ENCODE results near the gene HDAC3.

Gene HDAC3

GRCh38 chr5:141641634-141642267 lies 5.1 kb upstream of the HDAC3 start:
- DNase-seq (ENCODE audit: insufficient read length) (no peak), FAIRE-seq (peak; percentile 84)
- no peak for TF ChIP-seq POLR2AphosphoS5 (IDR thresholded peaks at IDR 0.05; ENCODE audit: low read depth, low read length)
- no peak for TF ChIP-seq POLR2A (IDR thresholded peaks at IDR 0.05; ENCODE audit: low read depth, low read length)
- TF ChIP-seq TAF1 (IDR thresholded peaks at IDR 0.05; ENCODE audit: borderline replicate concordance, low read depth, low read length), result no peak

GRCh38 chr5:141640698-141641097 lies 4.0 kb upstream of the HDAC3 start:
- TF ChIP-seq POLR2AphosphoS5 (IDR thresholded peaks at IDR 0.05; ENCODE audit: low read depth, low read length), result no peak
- TF ChIP-seq TAF1 (IDR thresholded peaks at IDR 0.05; ENCODE audit: borderline replicate concordance, low read depth, low read length), result no peak
- TF ChIP-seq POLR2A (IDR thresholded peaks at IDR 0.05; ENCODE audit: low read depth, low read length), result no peak
- FAIRE-seq, result no peak
- no peak for DNase-seq (ENCODE audit: insufficient read length)

GRCh38 chr5:141640051-141640415 lies 3.4 kb upstream of the HDAC3 start:
- TF ChIP-seq POLR2A (IDR thresholded peaks at IDR 0.05; ENCODE audit: low read depth, low read length) (no peak), POLR2AphosphoS5 (IDR thresholded peaks at IDR 0.05; ENCODE audit: low read depth, low read length) (no peak), TAF1 (IDR thresholded peaks at IDR 0.05; ENCODE audit: borderline replicate concordance, low read depth, low read length) (no peak)
- FAIRE-seq, result no peak
- DNase-seq (ENCODE audit: insufficient read length), result no peak

- no peak for DNase-seq (ENCODE audit: insufficient read length)
- no peak for FAIRE-seq
- TF ChIP-seq POLR2A (IDR thresholded peaks at IDR 0.05; ENCODE audit: low read depth, low read length), result no peak
- no peak for TF ChIP-seq TAF1 (IDR thresholded peaks at IDR 0.05; ENCODE audit: borderline replicate concordance, low read depth, low read length)
- no peak; the same call in 1 of the 2 replicates for TF ChIP-seq POLR2AphosphoS5 (IDR thresholded peaks at IDR 0.05; ENCODE audit: low read depth, low read length)
Observed at GRCh38 chr5:141639357-141640050, 2.9 kb upstream of the HDAC3 start.

GRCh38 chr5:141638771-141639170 lies 2.1 kb upstream of the HDAC3 start:
- DNase-seq (ENCODE audit: insufficient read length) (no peak), FAIRE-seq (no peak)
- TF ChIP-seq POLR2AphosphoS5 (IDR thresholded peaks at IDR 0.05; ENCODE audit: low read depth, low read length) (no peak), POLR2A (IDR thresholded peaks at IDR 0.05; ENCODE audit: low read depth, low read length) (0 out of 2 replicates have a peak, but pooled peaks have one; percentile 13), TAF1 (IDR thresholded peaks at IDR 0.05; ENCODE audit: borderline replicate concordance, low read depth, low read length) (no peak)

DNA sequence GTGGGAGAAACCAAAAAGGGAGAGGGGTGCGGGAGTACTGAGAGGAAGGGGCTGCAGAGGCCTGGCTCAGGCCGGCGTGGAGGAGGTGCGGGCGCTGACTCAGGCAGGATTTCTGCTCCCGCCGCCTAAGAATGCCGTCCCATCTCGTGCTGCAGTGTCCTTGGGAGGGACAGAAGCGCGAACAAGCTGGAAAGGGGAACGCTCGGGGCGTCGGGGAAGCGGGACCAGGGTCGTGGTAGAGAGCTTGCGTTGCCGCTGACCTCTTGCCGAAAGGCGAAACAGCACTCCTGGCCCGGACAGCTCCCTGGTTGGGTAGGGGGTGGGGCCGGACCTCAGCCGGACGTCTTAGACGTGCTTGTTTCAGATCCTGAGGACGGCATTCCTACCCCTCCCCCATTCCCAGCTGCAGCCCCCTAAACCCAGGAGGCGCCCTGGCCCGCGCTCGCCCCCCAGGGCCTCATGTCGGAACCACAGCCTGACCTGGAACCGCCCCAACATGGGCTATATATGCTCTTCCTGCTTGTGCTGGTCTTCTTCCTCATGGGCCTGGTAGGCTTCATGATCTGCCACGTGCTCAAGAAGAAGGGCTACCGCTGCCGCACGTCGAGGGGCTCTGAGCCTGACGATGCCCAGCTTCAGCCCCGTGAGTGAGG lies 1.2 kb upstream of the HDAC3 start:
- DNase-seq (ENCODE audit: insufficient read length) (peak; percentile 62), FAIRE-seq (peak; percentile 58)
- TF ChIP-seq TAF1 (IDR thresholded peaks at IDR 0.05; ENCODE audit: borderline replicate concordance, low read depth, low read length) (no peak), POLR2A (IDR thresholded peaks at IDR 0.05; ENCODE audit: low read depth, low read length) (peak; percentile 19; the same call in 1 of the 2 replicates)

DNA sequence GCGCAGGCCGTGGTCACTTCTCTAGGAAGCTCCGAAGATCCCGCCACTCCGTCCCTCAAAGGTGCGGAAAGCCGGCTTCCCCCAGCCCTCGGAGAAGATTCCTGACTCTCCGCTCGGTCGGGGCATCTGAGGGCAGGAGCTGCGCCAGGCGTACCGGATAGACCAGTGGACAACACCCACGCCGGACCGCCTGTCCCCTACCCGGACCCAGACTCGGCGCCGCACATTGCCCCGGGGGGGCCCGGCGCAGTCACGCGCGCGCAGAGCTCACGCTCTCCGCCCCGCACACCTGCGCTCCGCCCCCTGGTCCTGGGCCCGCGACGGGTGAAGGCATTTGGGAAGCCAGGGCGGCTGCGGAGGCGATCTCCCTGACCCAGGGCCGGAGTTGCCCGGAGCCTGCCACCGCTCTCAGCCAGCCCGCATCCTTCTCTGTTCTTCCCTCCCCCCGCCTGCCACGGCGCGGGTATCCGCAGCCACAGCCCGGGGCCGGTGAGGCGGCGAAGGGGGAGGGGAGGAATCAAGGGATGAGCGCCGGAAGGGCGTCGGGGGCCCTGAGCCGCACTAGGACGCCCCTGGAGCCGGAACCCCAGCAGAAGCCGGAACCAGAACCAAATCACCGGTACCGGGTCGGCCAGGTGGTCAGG lies 596 bp upstream of the HDAC3 start:
- DNase-seq (ENCODE audit: insufficient read length), result no peak
- FAIRE-seq, result peak; percentile 51
- TF ChIP-seq POLR2A (IDR thresholded peaks at IDR 0.05; ENCODE audit: low read depth, low read length) (no peak), TAF1 (IDR thresholded peaks at IDR 0.05; ENCODE audit: borderline replicate concordance, low read depth, low read length) (no peak), POLR2AphosphoS5 (IDR thresholded peaks at IDR 0.05; ENCODE audit: low read depth, low read length) (no peak)

DNA sequence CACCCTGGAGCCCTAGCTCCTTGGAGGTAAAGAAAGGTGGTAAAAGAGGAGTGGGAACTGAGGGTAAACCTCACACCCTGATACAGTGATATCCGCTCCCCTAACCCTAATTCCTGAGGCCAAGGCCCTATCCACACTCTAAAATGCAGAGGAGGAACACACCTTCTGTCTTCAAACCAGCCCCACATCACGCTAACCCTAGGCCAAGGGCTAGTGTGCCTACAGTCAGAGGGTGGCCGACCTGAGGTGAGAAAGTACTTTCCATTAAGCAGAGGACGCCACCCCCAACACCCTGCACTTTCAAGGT lies 590 bp downstream of the HDAC3 start:
- TF ChIP-seq POLR2AphosphoS5 (IDR thresholded peaks at IDR 0.05; ENCODE audit: low read depth, low read length), result no peak
- no peak for TF ChIP-seq TAF1 (IDR thresholded peaks at IDR 0.05; ENCODE audit: borderline replicate concordance, low read depth, low read length)
- no peak for TF ChIP-seq POLR2A (IDR thresholded peaks at IDR 0.05; ENCODE audit: low read depth, low read length)
- FAIRE-seq, result no peak
- no peak for DNase-seq (ENCODE audit: insufficient read length)

GRCh38 chr5:141635646-141636045 lies 1.0 kb downstream of the HDAC3 start:
- FAIRE-seq (no peak), DNase-seq (ENCODE audit: insufficient read length) (no peak)
- TF ChIP-seq POLR2A (IDR thresholded peaks at IDR 0.05; ENCODE audit: low read depth, low read length), result no peak
- no peak for TF ChIP-seq POLR2AphosphoS5 (IDR thresholded peaks at IDR 0.05; ENCODE audit: low read depth, low read length)
- no peak for TF ChIP-seq TAF1 (IDR thresholded peaks at IDR 0.05; ENCODE audit: borderline replicate concordance, low read depth, low read length)

DNA sequence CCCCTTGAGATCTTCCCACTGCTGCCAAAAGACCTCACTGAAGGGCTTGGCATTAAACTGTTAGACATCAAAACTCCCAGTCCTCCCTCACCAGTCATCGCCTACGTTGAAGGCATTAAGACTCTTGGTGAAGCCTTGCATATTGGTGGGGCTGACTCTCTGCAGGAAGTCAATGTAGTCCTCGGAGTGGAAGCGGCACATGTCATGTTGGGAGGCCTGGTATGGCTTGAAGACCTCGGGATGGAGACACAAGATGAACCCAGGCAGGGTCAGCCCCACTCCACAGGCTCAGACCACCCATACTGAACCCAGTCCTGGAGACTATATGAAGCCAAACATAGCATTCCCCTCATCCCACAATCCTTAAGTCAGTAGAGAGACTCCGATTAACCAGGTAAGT lies 1.9 kb downstream of the HDAC3 start:
- DNase-seq (ENCODE audit: insufficient read length) (no peak), FAIRE-seq (no peak)
- TF ChIP-seq POLR2A (IDR thresholded peaks at IDR 0.05; ENCODE audit: low read depth, low read length), result no peak
- TF ChIP-seq POLR2AphosphoS5 (IDR thresholded peaks at IDR 0.05; ENCODE audit: low read depth, low read length), result no peak
- no peak for TF ChIP-seq TAF1 (IDR thresholded peaks at IDR 0.05; ENCODE audit: borderline replicate concordance, low read depth, low read length)

DNA sequence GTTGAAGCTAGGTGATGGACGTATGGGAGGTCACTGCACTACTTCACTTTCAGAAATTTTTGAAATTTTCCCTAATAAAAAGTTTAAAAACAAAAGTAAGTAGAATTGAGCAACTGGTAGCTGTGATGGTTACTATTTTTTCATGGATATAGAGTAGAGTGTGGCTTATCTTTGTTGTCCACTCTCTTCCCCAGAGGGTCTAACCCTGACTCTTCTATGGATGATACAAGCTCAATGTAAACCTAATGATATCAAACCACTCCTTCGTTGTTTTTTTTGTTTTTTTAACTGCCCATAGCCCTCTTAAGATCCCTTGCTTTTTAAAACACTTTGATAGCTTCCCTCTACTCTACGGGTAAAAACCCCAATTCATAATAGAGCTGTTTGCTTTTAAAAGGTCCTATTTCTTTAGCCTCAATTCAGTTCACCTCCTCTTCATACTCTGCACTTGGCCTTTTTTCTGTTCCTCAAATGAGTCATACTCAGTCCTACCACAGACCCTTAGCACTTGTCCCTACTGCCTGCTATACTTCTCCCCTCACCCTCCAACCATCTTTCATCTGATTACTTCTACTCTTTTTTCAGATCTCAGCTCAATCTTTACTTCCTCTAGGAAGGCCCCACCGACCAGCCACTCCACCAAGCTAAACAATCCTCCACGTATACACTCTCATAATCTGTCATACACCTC lies 2.6 kb downstream of the HDAC3 start:
- no peak for DNase-seq (ENCODE audit: insufficient read length)
- TF ChIP-seq POLR2A (IDR thresholded peaks at IDR 0.05; ENCODE audit: low read depth, low read length), result no peak
- TF ChIP-seq TAF1 (IDR thresholded peaks at IDR 0.05; ENCODE audit: borderline replicate concordance, low read depth, low read length), result no peak
- TF ChIP-seq POLR2AphosphoS5 (IDR thresholded peaks at IDR 0.05; ENCODE audit: low read depth, low read length), result no peak
- no peak for FAIRE-seq

Data from GM12892 (cell line).